Measurements from ENCODE around the gene RAB11A. TPM values are rescaled to one million over a fixed set of nuclear protein-coding genes. Genes with fewer than 3 reads are reported as not detected.

Gene RAB11A
- total and polyA plus RNA-seq, 2 donors (not counting 1 experiment from before 2014, with no cell fraction given): 56.8 to 501 TPM

DNA sequence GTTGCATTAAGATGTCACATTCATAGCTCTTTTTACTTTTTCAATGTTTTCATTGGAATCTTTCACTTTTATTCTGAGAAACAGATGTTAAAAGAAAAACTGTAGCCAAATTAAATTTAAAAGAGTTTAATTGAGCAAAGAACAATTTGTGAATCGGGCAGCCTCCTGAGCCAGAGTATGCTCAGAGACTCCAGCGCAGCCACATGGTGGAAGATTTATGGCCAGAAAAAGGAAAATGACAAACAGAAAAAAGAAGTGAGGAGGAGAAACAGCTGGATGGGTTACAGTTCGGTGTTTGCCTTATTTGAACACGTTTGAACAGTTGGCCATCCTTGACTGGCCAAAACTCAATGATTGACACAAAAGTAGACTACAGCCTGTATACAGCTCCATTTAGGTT, 33.8 kb upstream of the RAB11A start:
- Histone ChIP-seq H3K9ac (ENCODE audit: insufficient read depth, low read length) (no peak overlapping the region), H3K79me2 (ENCODE audit: control insufficient read depth, insufficient read depth, low read length) (no peaks in the 10 kb centered on the region), H3K27ac (ENCODE audit: insufficient read depth, low read length) (no peak overlapping the region), H3K4me3 (replicated peaks in 1 of 4; ENCODE audit: control extremely low read depth in 1 of 4, insufficient read depth in 1 of 4, low read depth in 3 of 4, low read length in 4 of 4) (no peak overlapping the region), H3K27me3 (ENCODE audit: control insufficient read depth, insufficient read depth, low read length) (no peaks in the 10 kb centered on the region), H3K4me2 (ENCODE audit: extremely low read depth, insufficient read depth, low read length) (no peak overlapping the region), H4K20me1 (ENCODE audit: control insufficient read depth, extremely low read depth, insufficient read depth, low read length) (no peaks in the 10 kb centered on the region), H3K4me1 (ENCODE audit: control insufficient read depth, extremely low read depth, insufficient read depth, low read length) (peaks cover 6% of the 10 kb centered on the region), H3K36me3 (ENCODE audit: control insufficient read depth, insufficient read depth, low read length) (no peaks in the 10 kb centered on the region), H2AFZ (ENCODE audit: low read length) (no peak overlapping the region), H3K9me3 (ENCODE audit: control insufficient read depth, insufficient read depth, low read depth, low read length) (no peaks in the 10 kb centered on the region)
- no peak for TF ChIP-seq EZH2 (IDR thresholded peaks at IDR 0.05; ENCODE audit: low read length, missing control alignments)
- peak in 1 of 2 donors; percentile 37 for DNase-seq (ENCODE audit: low read depth in 2 of 2)

DNA sequence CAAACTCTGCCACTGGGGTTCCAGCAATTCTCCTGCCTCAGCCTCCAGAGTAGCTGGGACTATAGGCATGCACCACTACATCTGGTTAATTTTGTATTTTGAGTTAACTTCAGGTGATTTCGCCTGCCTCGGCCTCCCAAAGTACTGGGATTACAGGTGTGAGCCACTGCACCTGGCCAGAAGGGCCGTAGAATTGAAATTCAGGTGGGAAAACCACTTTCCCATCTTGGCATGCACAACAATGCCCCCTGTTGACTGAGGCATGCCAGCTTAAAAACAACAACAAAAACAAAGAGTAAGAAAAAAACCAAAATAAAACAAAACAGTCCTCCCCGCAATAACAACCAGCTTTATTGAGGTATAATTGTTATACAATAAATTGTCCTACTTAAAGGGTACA, 32.6 kb upstream of the RAB11A start:
- Histone ChIP-seq H3K4me2 (ENCODE audit: extremely low read depth, insufficient read depth, low read length) (no peak overlapping the region), H3K27me3 (ENCODE audit: control insufficient read depth, insufficient read depth, low read length) (no peaks in the 10 kb centered on the region), H3K9me3 (ENCODE audit: control insufficient read depth, insufficient read depth, low read depth, low read length) (no peaks in the 10 kb centered on the region), H3K27ac (ENCODE audit: insufficient read depth, low read length) (no peak overlapping the region), H3K4me1 (ENCODE audit: control insufficient read depth, extremely low read depth, insufficient read depth, low read length) (peaks cover 6% of the 10 kb centered on the region), H3K36me3 (ENCODE audit: control insufficient read depth, insufficient read depth, low read length) (no peaks in the 10 kb centered on the region), H3K4me3 (replicated peaks in 1 of 4; ENCODE audit: control extremely low read depth in 1 of 4, insufficient read depth in 1 of 4, low read depth in 3 of 4, low read length in 4 of 4) (no peak overlapping the region), H4K20me1 (ENCODE audit: control insufficient read depth, extremely low read depth, insufficient read depth, low read length) (no peaks in the 10 kb centered on the region), H3K9ac (ENCODE audit: insufficient read depth, low read length) (no peak overlapping the region), H3K79me2 (ENCODE audit: control insufficient read depth, insufficient read depth, low read length) (no peaks in the 10 kb centered on the region), H2AFZ (ENCODE audit: low read length) (no peak overlapping the region)
- TF ChIP-seq EZH2 (IDR thresholded peaks at IDR 0.05; ENCODE audit: low read length, missing control alignments) (no peak), CTCF (conservative IDR thresholded peaks at IDR 0.05 in 1 of 2, IDR thresholded peaks at IDR 0.05 in 1 of 2; ENCODE audit: low read depth in 1 of 2, low read length in 2 of 2) (peak in 1 of 2 donors; percentile 18)
- DNase-seq (ENCODE audit: low read depth in 2 of 2): no peak

DNA sequence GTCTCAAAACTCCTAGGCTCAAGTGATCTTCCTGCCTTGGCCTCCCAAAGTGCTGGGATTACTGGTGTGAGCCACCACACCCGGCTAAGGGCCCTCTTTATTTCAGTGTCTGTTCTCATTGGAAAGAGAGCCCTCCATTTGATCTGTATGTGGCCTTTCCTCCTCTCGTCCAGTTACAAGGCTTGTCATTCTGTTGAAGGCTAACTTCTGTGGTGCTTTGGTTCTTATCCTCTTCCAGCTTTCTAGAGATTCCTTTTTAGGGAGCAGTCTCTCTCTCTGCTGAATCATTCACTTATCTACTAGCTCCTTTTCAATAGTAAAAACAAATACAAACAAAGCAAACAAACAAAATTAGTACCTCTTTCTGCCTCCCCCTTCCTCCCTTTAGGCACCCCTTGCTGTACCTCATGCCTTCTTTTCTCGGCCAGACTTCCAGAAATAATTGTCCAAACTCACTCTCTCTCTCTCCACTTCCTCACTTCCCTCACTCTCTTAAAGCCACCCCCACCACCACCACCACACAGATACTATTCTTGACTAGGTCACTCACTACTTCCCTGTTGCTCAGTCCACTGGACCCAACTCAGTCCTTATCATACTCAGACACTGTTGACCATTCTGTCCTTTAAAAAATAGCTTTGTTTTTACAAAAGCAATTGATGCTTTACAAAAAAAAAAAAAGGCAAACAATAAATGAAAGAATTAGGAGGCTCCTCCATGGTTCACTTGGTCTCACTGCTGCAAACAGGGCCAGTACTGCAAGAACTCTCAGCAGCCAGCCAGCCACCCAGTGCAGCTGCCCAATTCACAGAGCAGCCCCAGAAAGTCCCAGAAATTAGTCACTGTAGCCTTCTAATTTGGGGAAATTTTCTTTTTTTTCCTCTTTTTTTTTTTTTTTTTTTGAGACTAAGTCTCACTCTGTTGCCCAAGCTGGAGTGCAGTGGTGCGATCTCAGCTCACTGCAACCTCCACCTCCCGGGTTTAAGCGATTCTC, 31.7 kb upstream of the RAB11A start:
- no peaks in the 10 kb centered on the region for H3K79me2 ChIP-seq (ENCODE audit: control insufficient read depth, insufficient read depth, low read length)
- H3K4me1 ChIP-seq (ENCODE audit: control insufficient read depth, extremely low read depth, insufficient read depth, low read length): peaks cover 1% of the 10 kb centered on the region
- no peak for DNase-seq (ENCODE audit: low read depth in 2 of 2)
- H3K9me3 ChIP-seq (ENCODE audit: control insufficient read depth, insufficient read depth, low read depth, low read length): no peaks in the 10 kb centered on the region
- H2AFZ ChIP-seq (ENCODE audit: low read length): no peak overlapping the region
- H3K9ac ChIP-seq (ENCODE audit: insufficient read depth, low read length): no peak overlapping the region
- TF ChIP-seq CTCF (conservative IDR thresholded peaks at IDR 0.05 in 1 of 2, IDR thresholded peaks at IDR 0.05 in 1 of 2; ENCODE audit: low read depth in 1 of 2, low read length in 2 of 2) (no peak), EZH2 (IDR thresholded peaks at IDR 0.05; ENCODE audit: low read length, missing control alignments) (no peak)
- H3K27me3 ChIP-seq (ENCODE audit: control insufficient read depth, insufficient read depth, low read length): no peaks in the 10 kb centered on the region
- no peaks in the 10 kb centered on the region for H3K36me3 ChIP-seq (ENCODE audit: control insufficient read depth, insufficient read depth, low read length)
- no peak overlapping the region for H3K27ac ChIP-seq (ENCODE audit: insufficient read depth, low read length)
- no peaks in the 10 kb centered on the region for H4K20me1 ChIP-seq (ENCODE audit: control insufficient read depth, extremely low read depth, insufficient read depth, low read length)
- H3K4me3 ChIP-seq (replicated peaks in 1 of 4; ENCODE audit: control extremely low read depth in 1 of 4, insufficient read depth in 1 of 4, low read depth in 3 of 4, low read length in 4 of 4): no peak overlapping the region
- no peak overlapping the region for H3K4me2 ChIP-seq (ENCODE audit: extremely low read depth, insufficient read depth, low read length)

Measured in fibroblast of lung (primary cell).